Stimulated activated CD4-positive, alpha-beta T cell treated with anti-CD3 and anti-CD28 coated beads, Interleukin-4, amount 100 ng/mL, for 24 hours (primary cell): ENCODE data around the gene SUSD1.
"Not testable (repeated sequence)": the region's sequence is repeated elsewhere in the genome, so short reads cannot be mapped to it uniquely, and the experiment has no call there.

ENCODE experiments used
- DNase-seq: peaks from one replicate; pipeline ENCODE4 v3.0.0-alpha.2; 2020

Gene SUSD1

DNA sequence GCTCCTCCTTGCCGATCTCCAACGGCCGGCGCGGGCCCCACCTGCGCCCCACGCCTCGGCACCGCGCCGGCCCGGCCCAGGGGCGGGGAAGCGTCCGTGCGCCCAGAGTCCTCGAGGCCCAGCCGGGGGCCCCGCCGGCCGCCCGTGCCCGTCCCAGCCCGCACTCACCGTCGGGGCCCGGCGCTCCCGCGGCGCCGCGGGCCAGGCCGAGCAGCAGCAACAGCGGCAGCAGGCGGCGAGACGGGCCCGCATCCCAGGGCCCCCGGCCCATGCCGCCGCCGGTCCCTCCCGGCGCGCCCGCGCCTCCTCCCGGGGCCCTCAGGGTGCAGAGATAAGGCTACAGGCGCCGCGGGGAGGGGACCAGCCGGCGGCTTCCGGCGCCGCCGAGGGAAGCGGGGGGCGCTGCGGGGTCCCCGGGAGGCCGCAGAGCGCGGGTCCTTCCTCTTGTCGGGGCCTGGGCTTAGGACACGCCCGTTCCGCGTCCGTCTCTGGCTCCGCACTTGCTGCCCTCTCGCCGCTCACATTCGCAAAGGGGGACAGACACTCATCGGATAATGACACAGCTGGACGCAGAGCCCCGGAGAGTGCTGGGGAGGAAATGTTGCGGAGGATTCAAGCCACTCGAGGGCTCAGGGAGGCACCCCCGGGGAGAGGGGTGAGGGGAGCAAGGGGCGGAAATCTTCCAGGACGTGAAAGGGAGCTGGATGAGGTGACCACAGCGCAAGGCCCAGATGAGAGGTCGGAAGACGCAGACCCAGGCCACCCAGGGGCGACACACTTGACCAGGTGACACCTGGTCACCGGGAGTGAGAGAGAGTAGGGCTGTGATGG, at the start of gene SUSD1:
Gene SUSD1 (minus strand): TSS at position 333 of the 831 bp plus-strand sequence. CDS start 62 bp downstream, at position 271.
- DNase-seq, result no peak

DNA sequence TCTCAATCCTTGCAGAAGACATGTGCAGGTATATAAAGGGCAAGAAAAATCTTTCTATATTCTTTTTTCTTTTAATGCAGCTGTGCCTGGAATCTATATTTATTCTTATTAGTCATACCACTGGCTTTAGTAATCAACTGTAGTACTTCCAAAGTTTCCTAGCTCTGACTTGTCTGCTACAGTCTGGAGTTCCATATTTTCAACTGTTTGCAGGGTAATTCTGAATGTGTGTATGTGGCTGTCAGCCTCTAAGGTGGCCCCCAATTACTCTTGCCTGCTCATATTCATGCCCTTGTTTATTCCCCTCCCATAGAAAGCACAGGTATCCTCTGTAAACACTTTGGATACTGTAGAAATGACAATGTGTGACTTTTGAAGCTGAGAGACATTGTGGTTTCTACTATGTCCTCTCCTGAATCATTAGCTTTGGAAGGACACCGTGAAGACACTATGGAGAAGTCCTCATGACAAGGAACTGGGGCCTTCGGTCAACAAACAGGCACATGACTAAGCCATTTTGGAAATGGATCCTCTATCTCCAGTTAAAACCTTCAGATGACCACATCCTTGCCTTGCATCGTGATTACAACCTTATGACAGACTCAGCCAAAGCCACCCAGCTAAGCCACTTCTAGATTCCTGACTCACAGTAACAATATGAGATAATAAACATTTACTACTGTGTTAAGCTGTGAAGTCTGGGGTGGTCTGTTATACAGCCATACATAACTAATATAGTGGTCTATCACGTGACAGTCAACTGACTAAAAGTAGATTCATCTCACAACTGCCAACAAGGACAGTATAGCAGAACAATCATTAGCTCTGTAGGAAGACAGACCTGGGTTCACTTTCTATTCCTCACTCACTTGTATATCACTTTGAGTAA, 49.5 kb upstream of the SUSD1 start:
- no peak for DNase-seq

DNA sequence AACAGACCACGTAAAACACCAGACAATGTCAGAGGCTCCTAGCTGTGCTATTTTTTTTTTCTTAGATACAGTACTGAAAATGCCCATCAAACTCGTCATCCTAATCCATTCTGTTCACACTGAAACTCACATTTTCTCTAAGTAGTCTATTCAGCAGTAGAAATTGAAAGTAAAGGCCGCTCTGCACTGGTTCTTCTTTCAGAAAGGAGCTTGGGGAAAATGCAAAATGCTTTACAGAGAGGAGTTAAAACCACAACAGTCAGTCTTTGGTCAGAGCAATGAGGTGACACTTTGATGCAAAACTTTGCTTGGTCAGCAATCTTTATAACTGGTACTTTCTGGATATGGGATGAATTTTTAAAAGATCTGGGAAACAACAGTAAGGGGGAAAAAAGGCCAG, 43.8 kb upstream of the SUSD1 start:
- peak; percentile 17 for DNase-seq

DNA sequence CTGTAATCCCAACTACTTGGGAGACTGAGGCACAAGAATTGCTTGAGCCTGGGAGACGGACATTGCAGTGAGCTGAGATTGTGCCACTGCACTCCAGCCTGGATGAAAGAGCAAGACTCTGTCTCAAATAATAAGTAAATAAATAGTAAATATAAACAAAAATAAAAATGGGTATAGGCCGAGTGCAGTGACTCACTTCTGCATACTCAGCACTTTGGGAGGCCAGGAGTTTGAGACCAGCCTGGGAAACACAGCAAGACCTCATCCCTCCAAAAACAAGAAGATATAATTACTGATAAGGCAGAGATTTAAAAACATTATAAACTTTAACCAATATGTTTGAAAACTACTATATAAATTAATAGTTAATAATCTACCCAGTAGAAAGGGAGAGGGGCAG, 37.8 kb upstream of the SUSD1 start:
- DNase-seq, result no peak

DNA sequence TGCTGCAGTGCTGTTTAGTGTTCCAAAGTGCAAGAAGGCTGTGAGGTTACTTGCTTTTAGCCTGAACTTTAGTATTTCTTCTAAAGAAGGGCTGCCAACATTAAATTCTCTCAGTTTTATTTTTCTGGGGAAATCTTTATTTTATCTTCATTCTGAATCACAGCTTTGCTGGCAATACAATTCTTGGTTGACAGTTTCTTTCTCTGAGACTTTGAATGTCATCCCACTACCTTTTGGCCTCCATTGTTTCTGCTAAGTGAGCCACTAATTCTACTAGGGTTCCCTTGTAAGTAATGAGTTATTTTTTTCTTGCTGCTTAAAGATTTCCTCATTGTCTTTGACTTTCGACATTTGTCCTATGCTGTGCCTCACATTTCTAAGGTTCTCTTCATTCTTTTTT, 32.4 kb upstream of the SUSD1 start:
- no peak for DNase-seq

DNA sequence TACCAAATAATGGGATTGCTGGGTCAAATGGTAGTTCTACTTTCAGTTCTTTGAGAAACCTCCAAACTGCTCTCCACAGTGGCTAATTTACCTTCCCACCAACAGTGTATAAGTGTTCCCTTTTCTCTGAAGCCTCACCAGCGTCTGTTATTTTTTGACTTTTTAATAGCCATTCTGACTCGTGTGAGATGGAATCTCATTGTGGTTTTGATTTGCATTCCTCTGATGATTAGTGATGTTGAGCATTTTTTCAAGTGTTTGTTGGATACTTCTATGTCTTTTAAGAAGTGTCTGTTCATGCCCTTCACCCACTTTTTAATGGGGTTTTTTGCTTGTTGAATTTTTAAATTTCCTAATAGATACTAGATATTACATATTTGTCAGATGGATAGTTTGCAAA, 28.4 kb upstream of the SUSD1 start:
- no peak for DNase-seq

DNA sequence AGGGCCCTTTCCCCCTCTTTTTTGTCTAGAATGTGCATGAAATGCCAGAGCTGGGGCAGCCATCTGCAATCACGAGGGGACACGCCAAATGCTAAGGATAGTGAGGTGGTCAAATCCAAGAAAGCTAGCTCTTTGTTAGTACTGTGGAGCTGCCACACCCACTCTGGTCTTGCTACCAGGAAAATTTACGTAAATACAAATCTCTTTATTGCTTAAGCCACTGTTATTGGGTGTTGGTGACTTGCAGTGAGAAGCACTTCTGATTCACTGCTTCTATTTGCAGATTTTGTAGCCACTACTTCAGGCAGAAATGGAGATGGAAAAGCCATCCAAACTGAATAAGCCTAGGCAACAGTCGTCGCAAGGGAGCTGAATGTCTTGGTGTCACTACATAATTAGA, 25.6 kb upstream of the SUSD1 start:
- no peak for DNase-seq

DNA sequence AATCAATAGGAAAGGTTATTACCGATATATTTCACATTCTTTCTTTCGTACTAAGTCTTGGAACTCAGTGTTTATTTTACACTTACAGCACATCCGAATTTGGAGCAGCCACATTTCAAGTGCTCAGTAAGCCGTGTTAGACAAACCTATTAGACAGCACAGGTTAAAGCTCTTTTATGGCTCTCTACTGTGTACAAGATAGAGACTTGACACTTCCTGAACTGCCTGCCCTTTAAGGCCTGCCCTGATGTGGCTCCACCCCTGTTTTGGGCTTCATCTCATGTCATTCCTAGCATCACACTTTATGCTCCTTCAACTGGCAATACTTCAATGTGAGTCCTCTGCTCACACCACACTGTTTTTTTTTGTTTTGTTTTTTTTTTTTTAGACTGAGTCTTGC, 23.5 kb upstream of the SUSD1 start:
- no peak for DNase-seq

DNA sequence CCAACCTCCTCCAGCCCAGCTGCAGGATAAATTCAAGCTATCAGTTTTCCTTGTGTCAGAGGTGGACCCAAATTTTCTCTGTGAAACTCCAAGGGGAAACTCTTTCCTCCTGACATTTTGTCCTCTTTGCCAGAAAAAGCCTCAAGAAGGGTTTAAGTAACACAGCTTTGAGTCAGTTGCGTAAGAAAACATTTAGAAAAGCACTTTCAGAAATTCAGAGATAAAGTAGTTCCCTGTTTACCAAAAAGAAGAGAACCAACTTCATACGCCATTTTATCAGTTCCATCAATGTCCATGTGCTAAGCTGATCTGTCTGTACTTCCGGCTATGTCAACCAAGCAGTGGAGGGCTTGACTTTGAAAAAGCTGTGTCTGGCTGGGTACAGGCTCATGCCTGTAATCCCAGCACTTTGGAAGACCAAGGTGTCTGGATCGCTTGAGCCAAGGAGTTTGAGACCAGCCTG, 19.9 kb upstream of the SUSD1 start:
- no peak for DNase-seq

DNA sequence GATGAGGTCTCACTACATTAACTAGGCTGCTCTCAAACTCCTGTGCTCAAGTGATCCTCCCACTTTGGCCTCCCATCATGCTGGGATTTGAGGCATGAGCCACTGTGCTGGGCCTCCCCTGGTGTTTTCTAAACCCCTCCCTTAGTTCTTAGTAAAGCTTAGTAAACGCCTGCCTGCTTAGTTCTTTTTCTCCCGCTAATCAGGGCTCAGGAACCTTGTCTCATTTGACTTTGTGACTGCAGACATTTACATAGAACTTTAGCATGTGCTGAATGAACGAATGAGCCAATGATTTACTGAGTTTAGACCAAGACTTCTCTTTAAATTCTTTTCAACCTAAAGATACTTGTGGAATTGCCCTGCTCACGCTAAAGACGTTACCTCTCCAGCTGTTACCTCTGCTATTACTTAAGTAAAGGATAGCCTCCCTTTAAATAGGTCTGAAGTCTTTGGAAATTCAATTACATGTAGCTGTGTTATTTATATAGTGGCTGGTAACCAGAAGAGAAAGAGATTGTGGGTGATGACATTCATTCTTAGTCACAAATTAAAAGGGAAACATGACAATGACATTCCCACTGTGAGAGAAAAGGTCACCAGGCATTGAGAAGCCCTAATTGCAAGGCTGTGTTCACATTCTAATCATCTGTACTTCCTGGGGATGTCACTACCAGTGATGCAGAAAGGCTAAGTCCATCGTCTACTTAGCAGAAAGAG, 18.6 kb upstream of the SUSD1 start:
- DNase-seq, result no peak

DNA sequence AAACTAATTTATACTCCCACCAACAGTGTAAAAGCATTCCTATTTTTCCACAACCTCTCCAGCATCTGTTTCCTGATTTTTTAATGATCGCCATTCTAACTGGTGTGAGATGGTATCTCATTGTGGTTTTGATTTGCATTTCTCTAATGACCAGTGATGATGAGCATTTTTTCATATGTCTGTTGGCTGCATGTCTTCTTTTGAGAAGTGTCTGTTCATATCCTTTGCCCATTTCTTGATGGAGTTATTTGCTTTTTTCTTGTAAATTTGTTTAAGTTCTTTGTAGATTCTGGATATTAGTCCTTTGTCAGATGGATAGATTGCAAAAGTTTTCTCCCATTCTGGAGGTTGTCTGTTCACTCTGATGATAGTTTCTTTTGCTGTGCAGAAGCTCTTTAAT, 15.2 kb upstream of the SUSD1 start:
- not testable (repeated sequence) for DNase-seq

DNA sequence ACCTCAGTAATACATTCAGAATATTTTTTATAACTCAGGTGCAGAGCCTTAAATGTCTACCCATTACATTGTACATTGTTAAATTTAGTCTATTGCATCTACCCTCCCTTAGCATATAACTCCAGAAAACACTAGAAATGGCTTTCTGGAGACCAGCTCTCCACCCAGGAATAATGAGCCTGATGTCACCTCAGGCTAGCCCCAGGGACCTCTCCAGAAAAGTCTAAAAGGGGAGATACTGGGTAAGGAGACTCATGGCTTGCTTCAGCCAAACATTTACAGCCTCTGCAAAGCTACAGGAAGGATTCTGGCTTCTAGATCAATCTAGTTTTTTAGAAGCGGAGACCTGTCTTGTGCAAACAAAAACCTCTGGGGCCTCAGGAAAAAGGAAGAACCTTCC, 13.8 kb upstream of the SUSD1 start:
- DNase-seq, result no peak

DNA sequence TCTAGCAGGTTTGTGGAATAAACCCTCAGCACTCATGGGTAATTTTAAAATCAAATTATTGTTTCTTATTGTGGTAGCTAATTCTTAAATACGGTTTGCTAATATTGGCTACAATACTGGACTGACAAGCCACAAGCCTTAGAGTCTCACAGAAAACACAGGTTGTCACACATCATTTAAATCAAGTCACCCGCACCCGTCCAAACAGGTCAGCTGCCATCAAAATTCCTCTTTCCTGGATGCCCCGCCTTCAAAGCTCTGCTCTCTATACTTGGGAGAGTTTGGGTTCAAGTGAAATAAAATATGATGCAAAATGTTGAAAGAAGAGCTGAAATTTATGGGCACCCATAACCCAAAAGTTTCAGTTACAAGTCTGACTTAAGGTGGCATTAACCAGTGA, 12.3 kb upstream of the SUSD1 start:
- DNase-seq, result no peak

DNA sequence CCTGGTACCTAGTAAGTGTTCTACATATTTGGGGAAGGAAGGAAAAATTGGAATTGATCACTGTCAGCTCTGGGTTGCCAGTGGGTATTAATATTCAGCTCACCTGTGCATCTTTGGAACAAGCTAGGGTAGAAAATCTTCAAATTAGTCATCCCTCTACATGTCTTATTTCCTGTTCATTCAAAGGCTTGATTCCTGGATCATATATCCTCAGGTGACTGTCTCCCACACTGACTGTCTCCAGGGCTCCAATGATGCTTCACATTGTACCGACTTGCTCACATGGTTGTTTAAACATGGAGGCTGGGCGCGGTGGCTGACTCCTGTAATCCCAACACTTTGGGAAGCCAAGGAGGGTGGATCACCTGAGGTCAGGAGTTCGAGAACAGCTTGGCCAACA, 11.6 kb upstream of the SUSD1 start:
- no peak for DNase-seq

DNA sequence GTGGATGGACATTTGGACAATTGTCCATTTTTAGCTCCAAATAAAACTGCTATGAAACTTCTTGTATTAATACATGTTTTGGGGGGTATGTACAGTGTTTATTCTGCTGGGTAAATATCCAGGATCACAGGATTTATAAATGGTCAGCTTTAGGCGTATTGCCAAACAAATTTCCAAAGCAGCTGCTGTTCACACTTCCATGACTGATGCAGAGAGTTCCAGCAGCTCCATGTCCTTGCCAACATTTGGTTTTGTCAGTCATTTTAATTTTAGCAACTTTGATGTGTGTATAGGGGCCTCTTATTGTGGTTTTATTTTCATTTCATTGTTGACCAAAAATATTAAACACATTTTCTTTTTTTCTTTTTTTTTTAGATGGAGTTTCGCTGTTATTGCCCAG, 9.8 kb upstream of the SUSD1 start:
- no peak for DNase-seq

DNA sequence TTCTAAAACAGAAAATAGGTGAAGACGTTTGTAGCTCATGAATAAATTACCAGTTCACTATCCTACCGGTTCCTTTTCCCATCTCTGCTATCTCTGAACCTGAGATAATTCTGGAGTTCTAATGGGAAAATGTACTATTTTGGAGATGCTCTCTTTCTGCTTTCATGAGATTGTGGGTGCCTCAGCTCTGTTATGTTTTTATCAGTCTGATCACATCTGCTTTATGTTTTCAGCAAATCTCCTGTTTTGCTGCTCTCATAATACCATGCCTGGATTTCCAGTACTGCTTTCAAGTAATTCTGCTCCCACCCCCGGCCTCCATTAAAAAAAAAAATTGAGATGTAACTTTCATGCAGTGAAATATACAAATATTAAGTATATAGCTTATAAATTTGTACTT, 9.1 kb upstream of the SUSD1 start:
- no peak for DNase-seq

DNA sequence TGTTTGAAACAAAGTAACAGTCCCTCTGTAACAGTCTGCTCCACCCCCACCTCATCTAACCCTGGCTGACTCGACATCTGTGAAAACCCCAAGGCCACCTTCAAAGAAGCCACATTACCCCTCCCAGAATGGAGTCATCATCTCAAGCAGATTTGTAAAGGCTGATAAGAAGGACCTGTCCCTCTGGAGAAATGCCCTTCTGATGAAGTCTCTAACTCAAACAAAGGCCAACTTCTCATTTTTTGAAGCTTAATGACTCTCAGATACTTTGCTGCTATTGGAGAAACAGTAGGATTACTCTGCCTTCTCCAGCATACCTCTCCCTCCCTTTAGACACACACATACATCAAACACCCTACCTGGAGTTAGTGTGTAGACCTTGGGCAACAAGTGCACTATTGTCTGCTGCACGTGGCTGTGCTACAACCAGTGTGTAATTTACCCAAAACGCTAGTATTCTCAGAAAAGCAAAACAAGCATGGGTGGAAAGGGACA, 5.3 kb upstream of the SUSD1 start:
- peak; percentile 54 for DNase-seq

DNA sequence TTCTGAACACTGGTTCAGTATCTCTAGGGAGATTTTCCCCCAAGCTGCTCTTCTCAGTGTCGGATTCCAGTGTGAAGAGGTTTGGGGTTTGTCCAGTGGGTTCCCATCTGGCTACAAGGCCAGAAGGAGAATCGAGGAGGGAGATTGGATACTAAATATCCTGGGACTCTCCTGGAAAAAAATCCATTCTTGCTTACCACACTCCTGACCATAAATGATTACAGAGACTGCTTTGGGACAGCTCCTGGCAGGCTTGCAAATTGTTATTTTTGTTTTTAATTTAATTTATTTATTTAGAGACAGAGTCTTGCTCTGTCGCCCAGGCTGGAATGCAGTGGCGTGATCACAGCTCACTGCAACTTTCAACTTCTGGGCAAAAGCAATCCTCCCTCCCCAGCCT, 4.7 kb upstream of the SUSD1 start:
- DNase-seq, result no peak

DNA sequence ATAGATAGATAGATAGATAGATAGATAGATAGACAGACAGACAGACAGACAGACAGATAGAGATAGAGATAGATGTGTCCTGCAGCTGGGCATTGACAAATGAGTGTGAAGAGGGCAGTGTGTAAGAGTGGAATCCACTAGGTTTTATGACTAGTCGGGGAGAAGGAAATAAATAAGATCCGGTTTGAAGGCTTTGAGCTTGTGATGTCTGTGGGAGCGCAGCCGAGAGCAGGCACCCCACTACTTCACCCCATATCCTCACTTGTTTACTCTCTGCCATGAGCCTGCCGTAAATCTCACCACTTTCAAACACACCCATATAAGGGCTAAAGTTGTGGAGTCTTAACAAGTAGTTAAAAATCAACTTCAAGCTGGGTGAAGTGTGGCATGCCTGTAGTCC, 1.4 kb upstream of the SUSD1 start:
- no peak for DNase-seq

DNA sequence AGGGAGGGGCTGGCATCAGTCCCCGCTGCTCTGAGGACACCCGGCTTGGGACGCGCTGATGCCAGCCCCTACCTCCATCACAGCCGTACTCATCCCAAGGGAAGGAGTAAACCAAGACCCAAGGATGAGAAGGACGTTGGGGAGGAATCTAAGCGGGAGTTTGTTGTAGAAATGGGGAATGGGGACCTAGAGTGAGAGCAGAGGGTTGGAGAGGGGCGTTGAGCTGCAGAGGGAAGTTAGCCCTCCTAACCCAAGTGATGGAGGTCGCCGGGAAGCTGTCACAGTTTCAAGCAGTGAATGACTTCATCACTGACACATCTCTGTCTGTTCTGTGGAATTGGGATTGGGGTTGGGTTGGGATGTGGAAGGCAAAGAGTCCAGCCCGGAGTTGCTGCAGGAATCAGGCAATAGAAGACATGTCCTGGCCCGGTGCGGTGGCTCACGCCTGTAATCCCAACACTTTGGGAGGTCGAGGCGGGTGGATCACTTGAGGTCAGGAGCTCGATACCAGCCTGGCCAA, 759 bp upstream of the SUSD1 start:
- no peak for DNase-seq

DNA sequence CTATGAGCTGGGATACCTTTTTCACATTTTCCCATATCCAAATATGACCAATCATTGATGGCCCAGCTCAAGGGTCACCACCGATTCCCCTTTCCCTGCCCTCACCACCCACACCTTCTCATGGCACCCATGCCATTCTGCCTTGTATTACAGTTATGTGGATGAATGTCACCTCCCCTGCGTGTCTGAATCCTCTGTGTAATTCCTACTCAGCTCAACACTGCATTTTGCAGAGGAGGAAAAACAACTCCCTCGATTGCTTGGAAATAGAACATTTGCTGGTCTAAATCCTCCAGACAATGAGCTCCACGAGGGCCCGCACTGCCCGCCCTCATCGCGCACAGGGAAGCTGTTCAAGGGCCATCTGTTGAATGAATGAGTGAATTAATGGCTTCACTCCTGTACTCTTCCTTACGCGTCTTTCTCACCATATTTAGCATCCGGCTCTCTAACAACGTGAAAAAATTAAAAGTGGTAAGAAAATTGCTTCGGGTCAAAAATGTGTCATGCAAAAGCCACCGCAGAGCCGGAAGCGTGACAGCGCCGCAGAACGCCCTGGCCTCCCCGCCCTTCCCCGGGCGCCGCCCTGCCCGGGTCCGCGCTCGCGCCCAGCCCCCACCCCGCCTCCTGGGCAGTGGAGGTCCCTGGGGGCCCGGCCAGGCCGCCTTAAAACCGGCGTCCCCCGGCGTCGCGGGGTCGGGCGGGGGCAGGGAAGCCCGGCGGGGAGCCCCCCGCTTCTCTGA, 704 bp downstream of the SUSD1 start:
- peak; percentile 71 for DNase-seq
